ENCODE measurements around the gene CAMTA1.

Gene CAMTA1

GRCh38 chr1:7255303-7256058 is 470.2 kb downstream of the CAMTA1 start:
- no peak for DNase-seq (ENCODE audit: low read depth)

- no peak for DNase-seq (ENCODE audit: low read depth)
Observed at GRCh38 chr1:7256526-7256925, 471.3 kb downstream of the CAMTA1 start.

- no peak for DNase-seq (ENCODE audit: low read depth)
Observed at GRCh38 chr1:7257225-7257624, 472.0 kb downstream of the CAMTA1 start.

- DNase-seq (ENCODE audit: low read depth) = no peak
Observed at GRCh38 chr1:7258589-7259135, 473.4 kb downstream of the CAMTA1 start.

- DNase-seq (ENCODE audit: low read depth) = no peak
Observed at GRCh38 chr1:7259955-7260354, 474.7 kb downstream of the CAMTA1 start.

GRCh38 chr1:7261490-7261889 is 476.2 kb downstream of the CAMTA1 start:
- no peak for DNase-seq (ENCODE audit: low read depth)

- DNase-seq (ENCODE audit: low read depth) = no peak
Observed at GRCh38 chr1:7262611-7263010, 477.4 kb downstream of the CAMTA1 start.

- no peak for DNase-seq (ENCODE audit: low read depth)
Observed at GRCh38 chr1:7263021-7263960, 478.0 kb downstream of the CAMTA1 start.

GRCh38 chr1:7264101-7264500 is 478.8 kb downstream of the CAMTA1 start:
- no peak for DNase-seq (ENCODE audit: low read depth)

GRCh38 chr1:7265771-7266371 is 480.6 kb downstream of the CAMTA1 start:
- DNase-seq (ENCODE audit: low read depth) = no peak

- DNase-seq (ENCODE audit: low read depth) = no peak
Observed at GRCh38 chr1:7266561-7266960, 481.3 kb downstream of the CAMTA1 start.

GRCh38 chr1:7267493-7267892 is 482.2 kb downstream of the CAMTA1 start:
- no peak for DNase-seq (ENCODE audit: low read depth)

- DNase-seq (ENCODE audit: low read depth) = no peak
Observed at GRCh38 chr1:7268983-7269382, 483.7 kb downstream of the CAMTA1 start.

- no peak for DNase-seq (ENCODE audit: low read depth)
Observed at GRCh38 chr1:7269525-7269924, 484.3 kb downstream of the CAMTA1 start.

- no peak for DNase-seq (ENCODE audit: low read depth)
Observed at GRCh38 chr1:7274256-7274655, 489.0 kb downstream of the CAMTA1 start.

- DNase-seq (ENCODE audit: low read depth) = no peak
Observed at GRCh38 chr1:7278045-7278444, 492.8 kb downstream of the CAMTA1 start.

GRCh38 chr1:7278827-7279765 is 493.8 kb downstream of the CAMTA1 start:
- no peak for DNase-seq (ENCODE audit: low read depth)

GRCh38 chr1:7279769-7280168 is 494.5 kb downstream of the CAMTA1 start:
- no peak for DNase-seq (ENCODE audit: low read depth)

- DNase-seq (ENCODE audit: low read depth) = no peak
Observed at GRCh38 chr1:7280347-7280960, 495.2 kb downstream of the CAMTA1 start.

GRCh38 chr1:7281821-7282220 is 496.6 kb downstream of the CAMTA1 start:
- DNase-seq (ENCODE audit: low read depth) = no peak
